HG03575 (cell line): ENCODE data around the gene SPG11.
A peak's percentile ranks its signal among the peaks of the same experiment; 100 is the strongest.
"Not testable (repeated sequence)": the region's sequence is repeated elsewhere in the genome, so short reads cannot be mapped to it uniquely, and the experiment has no call there.

Experiments
- ATAC-seq: cut with Tn5 transposase; IDR thresholded peaks from one replicate; pipeline ENCODE4 v1.9.1; 2021; ENCODE audit not compliant: unreplicated experiment, insufficient number of reproducible peaks, low FRiP score; ENCODE audit errors: extremely low read depth

Gene SPG11

DNA sequence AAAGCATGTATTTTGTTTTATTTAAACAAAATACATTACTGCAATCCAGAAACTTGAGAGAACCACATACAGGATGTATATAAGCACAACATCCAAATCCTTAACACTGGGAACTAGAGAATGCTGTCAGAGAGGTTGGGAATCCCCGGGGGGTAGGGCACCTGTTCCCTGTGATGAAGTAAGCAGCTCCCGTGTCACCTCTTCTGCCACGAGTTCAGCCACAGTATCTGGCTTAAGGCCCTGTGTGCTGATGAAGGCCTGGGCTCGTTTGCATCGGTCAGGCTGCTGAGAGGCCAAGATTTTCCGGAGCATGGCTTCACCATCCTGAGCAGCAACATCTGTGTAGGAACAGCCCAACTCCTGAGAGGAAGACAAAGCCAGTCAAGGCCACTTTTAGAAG, 90.1 kb downstream of the SPG11 start:
- no peak for ATAC-seq

DNA sequence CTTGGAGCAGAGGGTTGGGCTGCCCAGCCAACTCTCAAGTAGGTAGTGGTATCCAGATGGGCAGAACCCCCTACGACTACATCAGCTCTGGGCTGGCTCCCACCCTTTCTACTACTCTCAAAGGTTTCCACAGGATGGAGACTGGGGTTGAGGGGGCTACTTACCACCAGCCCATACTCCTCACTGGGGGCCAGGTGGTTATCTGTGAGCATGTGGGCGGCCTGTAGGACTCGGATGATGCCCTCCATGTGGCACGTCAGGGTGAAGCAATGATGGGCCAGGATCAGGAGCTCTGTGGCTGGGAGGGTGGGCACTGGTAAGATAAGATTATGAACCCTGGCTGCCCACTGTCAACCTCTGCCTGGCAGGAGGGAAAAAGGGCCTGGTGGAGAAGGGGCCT, 93.1 kb downstream of the SPG11 start:
- ATAC-seq = no peak

DNA sequence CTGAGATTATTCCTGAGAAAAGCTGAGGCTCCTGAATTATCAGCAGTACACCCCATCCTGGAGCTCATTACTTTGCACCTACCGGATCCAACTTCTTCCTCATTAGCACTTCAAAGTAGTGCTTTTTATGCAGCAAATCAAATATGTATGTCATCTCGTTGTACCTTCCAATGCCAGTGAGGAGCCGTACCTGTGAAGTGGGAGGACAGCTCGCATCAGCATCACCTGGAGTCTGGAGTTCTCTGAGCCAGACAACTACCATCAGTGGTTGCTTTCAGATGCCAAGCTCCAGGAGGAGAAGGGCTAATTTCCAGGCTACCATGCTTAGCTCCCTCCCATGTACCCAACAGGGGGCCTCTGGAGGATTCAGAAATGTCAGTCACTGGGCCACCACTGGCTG, 94.1 kb downstream of the SPG11 start:
- ATAC-seq = no peak

DNA sequence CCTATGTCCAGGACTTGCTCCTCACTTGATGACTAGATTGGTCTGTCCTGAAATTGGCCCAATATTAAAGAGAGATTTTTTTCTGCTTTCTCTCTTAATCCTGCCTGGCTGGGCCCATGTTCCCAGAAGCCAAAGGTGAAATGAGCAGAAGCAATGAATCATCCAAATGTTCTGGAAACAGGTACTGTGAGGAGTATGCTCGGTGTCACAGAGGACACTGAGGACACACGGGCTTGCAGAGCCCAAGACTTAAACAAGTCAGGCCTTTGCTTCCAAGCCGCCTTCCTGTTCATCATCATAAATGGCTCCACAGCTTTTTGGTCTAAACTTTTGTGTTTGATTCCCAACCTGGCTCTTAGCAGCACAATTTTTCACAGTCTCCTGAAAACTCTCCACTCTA, 95.1 kb downstream of the SPG11 start:
- no peak for ATAC-seq

DNA sequence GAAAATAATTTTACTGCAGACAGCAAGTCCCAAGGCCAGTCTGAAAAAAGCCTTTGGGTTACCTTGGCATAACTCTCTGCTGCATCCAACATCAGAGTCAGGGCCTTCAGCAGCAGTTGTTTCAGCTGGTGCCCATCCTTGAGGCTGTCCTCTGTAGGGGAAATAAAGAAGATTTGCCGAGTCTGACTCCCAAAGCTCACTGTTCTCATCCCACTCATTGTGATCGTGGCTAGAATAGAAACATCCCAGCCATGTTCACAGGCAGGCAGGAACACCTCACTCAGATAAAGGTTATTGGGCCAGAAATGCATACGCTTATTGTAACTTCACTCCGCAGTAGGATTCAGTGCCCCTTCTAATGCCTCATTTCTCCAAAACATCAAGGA, 97.3 kb downstream of the SPG11 start:
- ATAC-seq = no peak

DNA sequence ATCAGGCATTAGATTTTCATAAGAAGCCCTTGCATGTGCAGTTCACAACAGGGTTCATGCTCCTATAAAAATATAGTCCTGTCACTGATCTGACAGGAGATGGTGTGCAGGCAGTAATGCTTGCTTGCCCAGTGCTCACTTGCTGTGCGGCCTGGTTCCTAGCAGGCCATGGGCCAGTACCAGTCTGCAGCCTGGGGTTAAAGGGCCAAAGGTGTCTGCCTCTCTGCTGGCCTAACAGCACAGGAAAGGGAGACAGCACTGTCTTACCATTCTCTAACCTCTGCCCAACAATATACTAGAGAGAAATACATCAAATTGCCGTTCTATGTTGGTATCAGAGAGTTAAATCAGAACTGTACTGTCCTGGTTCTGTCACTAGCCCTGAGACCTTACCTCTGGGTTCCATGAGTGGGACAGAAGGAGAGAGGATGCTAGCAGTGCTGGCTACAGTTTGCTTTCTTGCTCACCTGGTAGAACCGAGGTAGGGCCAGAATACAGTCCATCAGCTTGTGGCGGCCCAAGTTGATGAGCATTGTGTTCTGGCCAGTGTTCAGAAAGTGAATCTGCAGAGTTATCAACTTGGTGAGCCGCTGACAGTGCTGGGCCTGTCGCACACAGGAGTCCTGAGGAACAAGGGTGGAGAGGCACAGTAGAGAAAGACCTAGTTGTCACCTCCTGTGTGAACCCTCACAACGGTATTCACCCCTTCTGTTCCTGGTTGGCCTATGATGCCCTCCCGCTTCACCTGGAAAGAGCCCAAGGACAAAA, 97.9 kb downstream of the SPG11 start:
- ATAC-seq = no peak

DNA sequence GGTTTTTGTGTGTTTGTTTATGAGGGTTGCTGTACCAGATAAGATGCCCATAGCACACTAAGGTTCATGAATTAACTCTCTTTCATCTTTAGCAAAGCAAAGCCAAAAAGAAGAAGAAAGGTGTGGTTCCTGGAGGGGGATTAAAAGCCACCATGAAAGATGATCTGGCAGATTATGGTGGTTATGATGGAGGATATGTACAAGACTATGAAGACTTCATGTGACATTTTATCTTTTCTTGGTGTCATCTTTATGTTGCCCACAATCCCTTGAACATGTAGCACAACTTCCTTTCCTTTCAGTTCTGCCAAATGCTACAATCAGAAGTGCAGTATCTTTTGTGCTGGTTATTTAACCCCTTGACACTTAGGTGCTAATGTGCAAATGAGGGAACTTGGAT, 102.5 kb downstream of the SPG11 start:
- ATAC-seq = not testable (repeated sequence)

DNA sequence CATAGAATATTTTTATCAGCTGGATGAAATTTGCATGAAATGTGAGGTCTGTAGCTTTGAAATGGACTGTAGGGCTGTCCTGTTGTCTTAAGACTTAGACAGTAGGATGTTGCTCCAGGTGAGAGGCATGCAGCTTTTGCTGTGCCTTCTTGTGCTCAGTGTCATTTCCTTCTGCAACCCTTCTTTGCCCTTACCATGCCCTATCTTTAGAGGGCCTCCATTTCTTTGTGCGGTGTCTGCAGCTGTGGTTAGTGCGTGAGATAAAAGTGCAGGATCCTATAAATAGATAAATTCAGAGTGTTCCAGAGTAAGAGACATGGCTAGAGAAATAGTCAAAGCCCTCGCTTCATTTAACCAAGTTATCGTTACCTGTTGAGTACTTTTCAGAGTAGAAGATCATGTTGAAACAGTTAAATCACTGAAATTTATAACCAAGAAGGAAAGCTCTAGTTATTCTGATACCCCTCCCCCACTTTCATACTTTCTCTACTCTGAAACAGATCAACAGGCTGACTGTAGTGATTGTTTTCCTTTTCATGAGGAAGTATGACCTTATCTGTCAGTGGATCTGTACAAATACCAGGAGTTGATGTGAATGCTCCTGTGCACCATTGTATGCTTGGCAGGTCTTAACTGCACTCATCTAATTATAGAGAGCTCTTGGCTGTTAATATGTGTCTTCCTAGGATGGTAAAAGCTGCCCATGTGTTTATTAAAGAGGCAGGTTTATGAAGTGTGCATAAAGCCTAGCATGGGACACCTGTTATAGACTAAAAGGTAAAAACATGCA, 108.3 kb downstream of the SPG11 start:
- ATAC-seq = no peak

DNA sequence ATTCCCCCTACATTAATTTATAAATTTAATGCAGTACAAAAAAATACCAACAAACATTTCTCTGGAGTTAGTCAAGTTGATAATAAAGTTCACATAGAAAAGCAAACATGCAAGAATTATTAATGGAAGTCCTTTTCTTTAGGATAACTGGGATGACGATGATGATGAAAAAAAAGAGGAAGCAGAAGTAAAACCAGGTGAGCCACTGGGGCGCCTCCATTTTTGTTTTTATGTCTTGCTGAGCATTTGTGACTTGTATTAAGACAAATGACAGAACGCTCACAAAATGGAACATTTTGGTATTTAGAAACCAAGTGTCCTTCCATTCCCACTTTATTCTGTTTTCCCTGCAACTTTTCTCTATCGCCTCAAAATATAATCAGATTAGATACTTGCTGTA, 112.7 kb downstream of the SPG11 start:
- no peak for ATAC-seq

DNA sequence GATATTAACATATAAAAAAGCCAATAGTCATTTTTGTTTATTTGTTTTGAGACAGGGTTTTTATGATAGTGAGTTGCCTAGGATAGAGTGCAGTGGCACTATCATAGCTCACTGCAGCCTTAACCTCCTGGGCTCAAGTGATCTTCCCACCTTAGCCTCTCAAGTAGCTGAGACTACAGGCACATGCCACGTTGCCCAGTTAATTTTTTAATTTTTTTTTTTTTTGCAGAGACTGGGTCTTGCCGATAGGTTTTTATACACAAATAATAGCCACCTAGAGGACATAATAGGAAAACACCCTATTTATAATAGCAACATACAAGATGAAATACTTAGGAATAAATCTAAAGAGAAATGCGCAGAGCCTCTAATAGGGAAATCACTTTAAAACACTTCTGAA, 113.2 kb downstream of the SPG11 start:
- ATAC-seq = no peak

DNA sequence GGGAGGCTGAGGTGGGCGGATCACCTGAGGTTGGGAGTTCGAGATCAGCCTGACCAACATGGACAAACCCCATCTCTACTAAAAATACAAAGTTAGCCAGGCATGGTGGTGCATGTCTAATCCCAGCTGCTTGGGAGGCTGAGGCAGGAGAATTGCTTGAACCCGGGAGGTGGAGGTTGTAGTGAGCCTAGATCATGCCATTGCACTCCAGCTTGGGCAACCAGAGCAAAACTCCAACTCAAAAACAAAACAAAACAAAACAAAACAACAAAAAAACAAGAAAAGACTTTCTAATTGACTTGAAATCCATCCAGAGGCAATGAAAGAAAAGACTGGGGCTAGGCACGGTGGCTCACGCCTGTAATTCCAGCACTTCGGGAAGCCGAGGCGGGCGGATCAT, 114.3 kb downstream of the SPG11 start:
- ATAC-seq = not testable (repeated sequence)

DNA sequence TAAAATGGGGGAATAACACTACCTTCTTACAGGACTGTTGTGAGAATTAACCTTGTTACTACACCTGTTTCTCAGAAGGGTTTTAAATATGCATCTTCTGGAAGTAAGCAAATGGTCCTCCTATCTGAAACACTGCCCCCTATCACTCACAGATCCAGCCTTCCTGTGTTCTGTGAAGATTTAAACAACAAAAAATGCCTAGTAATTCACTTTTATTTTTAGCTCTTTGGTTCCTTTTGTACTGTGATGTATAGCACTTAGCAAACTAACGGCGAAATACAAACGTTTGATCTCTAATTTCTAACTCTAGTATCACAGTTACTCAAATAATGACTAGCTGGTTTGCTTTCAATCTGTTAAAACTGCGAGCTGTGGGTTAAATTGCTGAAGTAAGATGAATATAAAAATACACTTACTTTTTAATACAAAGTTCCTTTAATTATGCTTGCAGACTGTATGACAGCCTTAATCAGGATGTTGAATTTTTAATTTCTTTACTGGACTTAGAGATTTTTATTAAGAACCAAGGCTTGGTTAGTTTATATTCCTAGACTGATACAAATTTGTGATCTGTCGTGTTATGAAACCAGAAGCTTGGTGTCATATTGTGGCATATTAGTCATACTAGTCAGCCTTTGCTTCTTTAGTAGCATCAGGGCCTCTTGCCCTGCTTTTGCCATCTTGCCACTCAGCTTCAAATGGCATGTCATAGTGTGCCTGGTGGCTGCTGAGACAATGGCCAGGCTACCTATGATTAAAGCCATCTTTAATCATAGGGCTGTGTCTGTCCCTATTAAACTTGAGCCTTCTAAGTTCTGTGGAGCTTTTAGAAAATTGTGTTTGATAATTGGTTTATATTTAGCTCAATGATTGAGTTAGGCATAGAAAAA, 117.3 kb downstream of the SPG11 start:
- no peak for ATAC-seq

DNA sequence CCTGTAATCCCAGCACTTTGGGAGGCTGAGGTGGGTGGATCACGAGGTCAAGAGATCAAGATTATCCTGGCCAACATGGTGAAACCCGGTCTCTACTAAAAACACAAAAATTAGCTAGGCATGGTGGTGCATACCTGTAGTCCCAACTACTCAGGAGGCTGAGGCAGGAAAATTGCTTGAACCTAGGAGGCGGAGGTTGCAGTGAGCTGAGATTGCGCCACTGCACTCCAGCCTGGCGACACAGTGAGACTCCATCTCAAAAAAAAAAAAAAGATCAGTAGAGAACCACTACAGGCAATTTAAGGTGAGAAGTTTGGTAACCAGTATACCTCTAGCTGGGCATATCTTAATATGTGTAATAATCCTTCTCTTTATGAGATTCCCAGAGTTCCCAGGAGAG, 118.7 kb downstream of the SPG11 start:
- not testable (repeated sequence) for ATAC-seq

DNA sequence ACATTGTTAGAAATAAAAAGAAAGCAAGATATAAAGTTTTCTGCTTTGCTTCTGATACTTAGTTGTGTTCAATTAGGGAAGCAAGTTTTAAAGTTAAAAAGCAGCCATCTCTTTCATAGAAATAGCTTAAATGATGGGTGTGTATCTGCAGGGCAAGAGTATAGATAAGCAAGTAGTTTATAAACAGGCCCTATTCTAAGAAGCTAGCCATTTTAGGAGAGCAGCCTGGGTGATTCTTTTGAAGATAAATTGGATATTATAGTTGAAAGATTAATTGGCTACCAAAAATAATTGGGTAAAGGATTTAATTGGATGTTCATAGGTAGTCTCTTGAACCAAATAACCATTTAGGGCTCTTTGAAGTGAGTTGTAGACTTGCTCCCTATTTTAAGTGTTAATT, 120.9 kb downstream of the SPG11 start:
- ATAC-seq = no peak

DNA sequence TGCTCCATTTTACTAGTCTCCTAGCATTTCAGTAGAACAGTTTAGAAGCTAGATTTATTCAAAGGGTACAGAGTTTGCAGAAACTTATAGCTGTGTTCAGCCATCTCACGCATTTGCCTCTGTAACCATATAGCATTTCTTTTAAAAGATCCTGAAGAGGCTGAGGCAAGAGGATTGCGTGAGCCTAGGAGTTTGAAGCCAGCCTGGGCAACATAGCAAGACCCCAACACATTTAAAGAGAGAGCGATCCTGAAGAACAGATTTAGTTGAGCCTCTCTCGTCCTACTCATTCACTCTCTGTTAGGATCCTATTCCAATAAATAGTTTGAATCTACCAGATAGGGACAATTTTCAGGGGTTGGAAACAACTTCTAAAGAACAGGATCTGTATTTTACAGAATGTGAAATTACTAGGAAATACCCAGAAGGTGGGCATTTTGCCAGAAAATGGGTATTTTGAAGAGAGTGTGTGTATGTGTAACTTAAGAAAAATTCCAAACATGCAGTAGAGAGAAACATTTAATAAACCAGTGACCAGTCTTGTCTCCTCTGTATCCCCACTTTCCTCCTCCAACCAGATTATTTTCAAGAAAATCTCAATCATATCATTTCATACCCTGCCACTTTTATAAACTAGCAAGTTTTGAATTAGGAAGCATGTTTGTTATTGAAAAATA, 122.0 kb downstream of the SPG11 start:
- ATAC-seq = no peak

DNA sequence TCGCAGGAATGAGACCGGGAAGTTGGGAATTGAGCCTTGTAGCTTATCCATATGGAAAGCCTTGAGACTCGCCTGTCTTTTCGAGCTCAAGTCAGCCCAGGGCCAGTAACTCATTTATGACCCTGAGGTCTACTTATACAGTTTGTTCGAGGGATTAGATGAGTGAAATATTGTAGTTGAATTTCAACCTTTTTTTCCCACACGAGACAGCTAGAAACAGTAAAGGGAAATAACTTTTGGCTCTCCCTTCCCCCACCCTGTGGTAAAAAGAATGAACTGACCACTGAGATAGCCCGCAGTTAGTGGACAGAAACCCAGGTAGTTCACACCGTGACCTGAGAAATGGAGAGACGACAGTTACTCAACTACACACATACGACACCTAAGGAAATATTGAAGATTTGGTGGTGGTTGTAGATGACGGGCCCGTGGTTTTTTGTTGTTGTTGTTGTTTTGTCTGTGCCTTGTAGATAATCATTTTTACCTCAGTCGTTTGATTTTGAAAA, 125.7 kb downstream of the SPG11 start:
- ATAC-seq = no peak

DNA sequence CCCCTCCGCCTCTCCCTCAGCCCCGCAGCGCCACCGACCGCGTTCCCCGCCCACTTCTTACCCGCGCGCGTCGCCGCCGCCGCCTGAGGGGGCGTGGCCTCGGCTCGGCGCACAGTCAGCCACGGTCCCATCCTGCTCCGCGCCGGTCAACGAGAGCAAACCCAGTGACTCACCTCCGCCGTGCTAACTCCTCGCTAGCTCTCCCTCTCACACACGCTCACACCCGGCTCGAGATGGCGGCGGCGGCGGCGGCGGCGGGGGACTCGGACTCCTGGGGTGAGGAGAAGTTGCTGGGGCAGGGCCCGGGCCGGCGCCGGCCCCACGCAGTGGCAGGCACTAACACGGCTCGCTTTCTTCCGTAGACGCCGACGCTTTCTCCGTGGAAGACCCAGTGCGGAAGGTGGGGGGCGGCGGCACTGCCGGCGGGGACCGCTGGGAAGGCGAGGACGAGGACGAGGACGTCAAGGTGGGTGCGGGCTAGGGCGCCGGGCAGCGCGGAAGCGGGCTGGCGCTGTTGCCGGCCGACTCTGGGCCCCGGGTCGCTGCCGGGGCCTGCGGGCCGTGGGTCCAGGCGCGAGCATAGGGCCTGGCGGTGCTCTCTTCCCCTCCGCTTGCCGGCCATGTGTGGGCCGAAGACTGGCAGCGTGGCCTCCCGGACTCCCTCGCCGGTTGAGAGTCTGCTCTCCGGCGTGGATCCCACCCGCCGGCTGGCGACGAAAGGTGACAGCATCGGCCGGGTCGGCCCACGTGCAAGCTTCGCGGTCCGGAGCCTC, 126.3 kb downstream of the SPG11 start, which contains the start of gene EIF3J:
EIF3J (plus strand) TSS at position 186 of the 773 bp plus-strand sequence; CDS start at position 234, 48 bp downstream.
- peak; percentile 52 for ATAC-seq

DNA sequence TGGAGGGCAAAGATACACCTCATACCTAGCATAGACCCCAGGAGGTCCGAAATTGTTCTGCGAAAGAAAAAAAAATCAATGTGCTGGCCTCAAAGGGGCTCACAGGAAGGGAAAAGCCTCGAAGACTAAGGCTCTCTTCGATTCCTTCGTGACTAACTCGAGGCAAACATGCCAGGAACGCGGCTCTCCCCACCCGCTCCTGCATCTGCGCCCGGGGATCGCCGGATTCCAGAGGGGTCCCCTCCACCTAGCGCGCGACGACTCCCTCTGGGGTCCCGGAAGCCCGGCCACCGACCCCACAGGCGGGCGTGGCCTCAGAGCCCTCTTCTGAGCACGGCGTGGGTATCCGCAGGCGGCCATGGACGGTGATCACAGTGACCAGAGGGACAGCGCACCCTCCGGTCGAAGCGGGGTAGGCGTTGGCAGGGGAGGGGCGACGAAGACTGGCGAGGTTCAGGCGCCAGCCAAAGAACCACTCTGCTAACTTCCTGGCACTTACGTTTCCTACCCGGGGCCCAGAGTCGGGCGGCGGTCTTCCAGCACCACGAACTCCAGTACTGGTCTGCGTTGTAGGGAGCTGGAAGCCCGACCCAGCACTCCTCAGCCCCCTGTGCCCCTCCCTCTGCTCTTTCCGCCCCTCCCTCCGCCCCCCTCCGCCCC, 127.0 kb downstream of the SPG11 start:
- peak; percentile 20 for ATAC-seq
